ENCODE measurements around the gene UPK3B.
A peak's percentile ranks its signal among the peaks of the same experiment; 100 is the strongest.
"Not testable (repeated sequence)": the region's sequence is repeated elsewhere in the genome, so short reads cannot be mapped to it uniquely, and the experiment has no call there.

Gene UPK3B

GRCh38 chr7:76513817-76514799, 3.8 kb downstream of the UPK3B start:
- DNase-seq (ENCODE audit: low spot score): no peak

- DNase-seq (ENCODE audit: low spot score): no peak
Measured at GRCh38 chr7:76514926-76515771, 4.8 kb downstream of the UPK3B start.

GRCh38 chr7:76515999-76516443, 5.7 kb downstream of the UPK3B start:
- peak; percentile 33 for DNase-seq (ENCODE audit: low spot score)

- not testable (repeated sequence) for DNase-seq (ENCODE audit: low spot score)
Measured at GRCh38 chr7:76516932-76517331, 6.6 kb downstream of the UPK3B start.

- DNase-seq (ENCODE audit: low spot score): not testable (repeated sequence)
Measured at GRCh38 chr7:76526183-76526582, 15.8 kb downstream of the UPK3B start.

GRCh38 chr7:76531643-76532042, 21.3 kb downstream of the UPK3B start:
- DNase-seq (ENCODE audit: low spot score): not testable (repeated sequence)

- DNase-seq (ENCODE audit: low spot score): not testable (repeated sequence)
Measured at GRCh38 chr7:76543197-76543596, 32.8 kb downstream of the UPK3B start, which contains the start of gene SPDYE16. Gene SPDYE16 (minus strand): TSS chr7:76543297. CDS start chr7:76541459, 1,838 bp downstream.

- DNase-seq (ENCODE audit: low spot score): peak; percentile 89
Measured at GRCh38 chr7:76549025-76549854, 38.9 kb downstream of the UPK3B start.

GRCh38 chr7:76549855-76550248, 39.5 kb downstream of the UPK3B start:
- not testable (repeated sequence) for DNase-seq (ENCODE audit: low spot score)

- DNase-seq (ENCODE audit: low spot score): not testable (repeated sequence)
Measured at GRCh38 chr7:76551992-76552391, 41.6 kb downstream of the UPK3B start.

- not testable (repeated sequence) for DNase-seq (ENCODE audit: low spot score)
Measured at GRCh38 chr7:76559685-76560084, 49.3 kb downstream of the UPK3B start.

GRCh38 chr7:76560157-76560556, 49.8 kb downstream of the UPK3B start:
- DNase-seq (ENCODE audit: low spot score): not testable (repeated sequence)

GRCh38 chr7:76561342-76561741, 51.0 kb downstream of the UPK3B start:
- DNase-seq (ENCODE audit: low spot score): not testable (repeated sequence)

- not testable (repeated sequence) for DNase-seq (ENCODE audit: low spot score)
Measured at GRCh38 chr7:76565001-76565400, 54.6 kb downstream of the UPK3B start.

All from CD4-positive, alpha-beta T cell treated with Interleukin-15 for 4 hours (primary cell).